Measurements from ENCODE around the gene EXOSC7.

GRCh38 chr3:45048244-45048643 is 72.2 kb downstream of the EXOSC7 start:
- TF ChIP-seq CTCF (IDR thresholded peaks at IDR 0.05), result no peak
- TF ChIP-seq POLR2A (IDR thresholded peaks at IDR 0.05), result no peak

Data from heart left ventricle (tissue), 13 donors.